ENCODE measurements around the gene SH3YL1.

SH3YL1 gene

DNA sequence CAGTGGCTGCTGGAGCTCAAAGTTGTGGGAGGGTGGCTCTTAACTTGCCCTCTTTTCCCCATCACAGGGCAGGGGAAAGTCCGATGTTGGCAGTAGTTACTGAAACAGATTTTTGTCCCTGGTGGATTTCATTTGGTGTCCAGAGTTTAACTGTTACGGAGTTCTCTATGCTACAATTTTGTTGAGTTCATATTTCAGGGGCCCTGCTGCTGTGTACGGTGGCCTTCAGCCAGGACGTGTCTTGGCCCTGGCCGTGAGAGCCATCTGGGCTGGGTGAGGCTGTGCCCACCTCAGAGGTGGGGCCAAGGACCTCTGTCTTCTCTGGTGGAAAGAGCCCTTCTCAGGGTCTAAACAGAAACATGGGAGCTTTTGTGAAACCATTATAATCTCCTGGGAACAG lies 67.4 kb downstream of the SH3YL1 start:
- H3K9me3 ChIP-seq (ENCODE audit: control insufficient read depth, low read length) = no peaks in the 10 kb centered on the region
- H3K27me3 ChIP-seq (ENCODE audit: control insufficient read depth, insufficient read depth, low read length) = no peaks in the 10 kb centered on the region
- no peak overlapping the region for H2AFZ ChIP-seq
- no peaks in the 10 kb centered on the region for H3K36me3 ChIP-seq (ENCODE audit: control insufficient read depth, insufficient read depth, low read length)
- H3K4me2 ChIP-seq (ENCODE audit: low read length) = no peak overlapping the region
- H3K9ac ChIP-seq = no peak overlapping the region
- no peaks in the 10 kb centered on the region for H3K4me1 ChIP-seq
- H3K4me3 ChIP-seq (ENCODE audit: low read depth, low read length) = no peak overlapping the region
- TF ChIP-seq, protein P1, sequence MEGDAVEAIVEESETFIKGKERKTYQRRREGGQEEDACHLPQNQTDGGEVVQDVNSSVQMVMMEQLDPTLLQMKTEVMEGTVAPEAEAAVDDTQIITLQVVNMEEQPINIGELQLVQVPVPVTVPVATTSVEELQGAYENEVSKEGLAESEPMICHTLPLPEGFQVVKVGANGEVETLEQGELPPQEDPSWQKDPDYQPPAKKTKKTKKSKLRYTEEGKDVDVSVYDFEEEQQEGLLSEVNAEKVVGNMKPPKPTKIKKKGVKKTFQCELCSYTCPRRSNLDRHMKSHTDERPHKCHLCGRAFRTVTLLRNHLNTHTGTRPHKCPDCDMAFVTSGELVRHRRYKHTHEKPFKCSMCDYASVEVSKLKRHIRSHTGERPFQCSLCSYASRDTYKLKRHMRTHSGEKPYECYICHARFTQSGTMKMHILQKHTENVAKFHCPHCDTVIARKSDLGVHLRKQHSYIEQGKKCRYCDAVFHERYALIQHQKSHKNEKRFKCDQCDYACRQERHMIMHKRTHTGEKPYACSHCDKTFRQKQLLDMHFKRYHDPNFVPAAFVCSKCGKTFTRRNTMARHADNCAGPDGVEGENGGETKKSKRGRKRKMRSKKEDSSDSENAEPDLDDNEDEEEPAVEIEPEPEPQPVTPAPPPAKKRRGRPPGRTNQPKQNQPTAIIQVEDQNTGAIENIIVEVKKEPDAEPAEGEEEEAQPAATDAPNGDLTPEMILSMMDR (IDR thresholded peaks at IDR 0.05) = no peak
- H3K79me2 ChIP-seq = no peaks in the 10 kb centered on the region
- H3K27ac ChIP-seq = no peak overlapping the region

- Histone ChIP-seq H3K4me3 (ENCODE audit: low read depth, low read length) (no peak overlapping the region), H3K9ac (no peak overlapping the region), H3K79me2 (no peaks in the 10 kb centered on the region), H3K27me3 (ENCODE audit: control insufficient read depth, insufficient read depth, low read length) (no peaks in the 10 kb centered on the region), H2AFZ (no peak overlapping the region), H3K36me3 (ENCODE audit: control insufficient read depth, insufficient read depth, low read length) (no peaks in the 10 kb centered on the region), H3K27ac (no peak overlapping the region), H3K9me3 (ENCODE audit: control insufficient read depth, low read length) (no peaks in the 10 kb centered on the region), H3K4me1 (no peaks in the 10 kb centered on the region), H3K4me2 (ENCODE audit: low read length) (no peak overlapping the region)
- TF ChIP-seq, protein P1 (IDR thresholded peaks at IDR 0.05) = no peak
These were observed 67.9 kb downstream of the SH3YL1 start for GRCh38 chr2:195932-196331.

DNA sequence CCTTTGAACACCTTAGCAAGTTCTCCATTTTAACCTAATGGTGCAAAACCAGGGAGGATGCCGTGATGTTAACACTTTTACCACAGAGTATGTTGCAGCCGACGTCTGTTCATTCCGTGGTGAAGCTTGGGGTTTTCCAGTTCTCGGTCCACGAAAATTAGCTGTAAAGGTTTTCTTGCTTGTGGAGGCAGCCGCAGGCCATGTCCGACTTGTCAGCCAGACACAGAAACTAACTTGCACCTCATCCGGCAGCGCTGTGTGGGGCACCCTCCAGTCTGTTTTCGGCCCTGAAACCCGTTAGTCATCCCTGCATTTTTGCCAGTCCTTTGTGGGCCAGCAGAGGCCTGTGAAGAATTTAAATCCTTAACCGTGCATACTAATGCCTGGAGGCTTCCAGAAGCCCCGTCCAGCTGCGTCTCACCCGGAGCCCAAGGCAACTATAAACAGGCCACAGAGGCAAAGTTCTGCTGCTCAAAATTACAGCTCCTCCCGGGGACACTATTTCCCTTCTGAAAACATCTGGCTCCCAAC lies 70.6 kb downstream of the SH3YL1 start:
- no peaks in the 10 kb centered on the region for H3K4me1 ChIP-seq
- no peak overlapping the region for H2AFZ ChIP-seq
- H3K4me2 ChIP-seq (ENCODE audit: low read length) = no peak overlapping the region
- no peaks in the 10 kb centered on the region for H3K27me3 ChIP-seq (ENCODE audit: control insufficient read depth, insufficient read depth, low read length)
- no peaks in the 10 kb centered on the region for H3K9me3 ChIP-seq (ENCODE audit: control insufficient read depth, low read length)
- no peak overlapping the region for H3K4me3 ChIP-seq (ENCODE audit: low read depth, low read length)
- H3K9ac ChIP-seq = no peak overlapping the region
- TF ChIP-seq, protein P1 (IDR thresholded peaks at IDR 0.05) = no peak
- H3K27ac ChIP-seq = no peak overlapping the region
- H3K79me2 ChIP-seq = no peaks in the 10 kb centered on the region
- no peaks in the 10 kb centered on the region for H3K36me3 ChIP-seq (ENCODE audit: control insufficient read depth, insufficient read depth, low read length)

- H3K9me3 ChIP-seq (ENCODE audit: control insufficient read depth, low read length) = no peaks in the 10 kb centered on the region
- H3K4me3 ChIP-seq (ENCODE audit: low read depth, low read length) = no peak overlapping the region
- no peak overlapping the region for H2AFZ ChIP-seq
- TF ChIP-seq, protein P1 (IDR thresholded peaks at IDR 0.05) = no peak
- H3K4me2 ChIP-seq (ENCODE audit: low read length) = no peak overlapping the region
- H3K27ac ChIP-seq = no peak overlapping the region
- H3K27me3 ChIP-seq (ENCODE audit: control insufficient read depth, insufficient read depth, low read length) = no peaks in the 10 kb centered on the region
- no peak overlapping the region for H3K9ac ChIP-seq
- no peaks in the 10 kb centered on the region for H3K36me3 ChIP-seq (ENCODE audit: control insufficient read depth, insufficient read depth, low read length)
- H3K79me2 ChIP-seq = no peaks in the 10 kb centered on the region
- no peaks in the 10 kb centered on the region for H3K4me1 ChIP-seq
These were observed 72.3 kb downstream of the SH3YL1 start for GRCh38 chr2:191311-192190.

All from parathyroid adenoma (tissue), 2 donors.